Cardiac muscle cell (in vitro differentiated cells and primary cell): ENCODE results near the gene RCE1. TPM values are rescaled to one million over a fixed set of nuclear protein-coding genes. Genes with fewer than 3 reads are reported as not detected.

Experiments
- DNase-seq, 2 donors: peaks; one replicate each; pipeline versions ENCODE4 v3.0.0 to v3.0.0-alpha.2; 2010 to 2017; ENCODE audit warnings: low read depth in 1 of 2, low spot score in 1 of 2
- H3K27ac ChIP-seq: fragments of 200-600 bp; sonication (generic); 2 replicates; pipeline ENCODE4 v1.5.1; 2016
- H3K27me3 ChIP-seq: fragments of 200-600 bp; sonication (generic); 2 replicates; pipeline ENCODE4 v1.6.0; 2016; ENCODE audit warnings: control low read depth
- H3K36me3 ChIP-seq: fragments of 200-600 bp; sonication (generic); 2 replicates; pipeline ENCODE4 v1.5.1; 2016; ENCODE audit warnings: control low read depth
- H3K4me1 ChIP-seq: fragments of 200-600 bp; sonication (generic); 2 replicates; pipeline ENCODE4 v1.8.1; 2017; ENCODE audit warnings: low read depth, mild to moderate bottlenecking, mixed run types
- H3K4me3 ChIP-seq: fragments of 200-600 bp; sonication (generic); 2 replicates; pipeline ENCODE4 v1.5.1; 2016; ENCODE audit warnings: mild to moderate bottlenecking
- H3K9me3 ChIP-seq: fragments of 200-600 bp; sonication (generic); 2 replicates; pipeline ENCODE4 v1.5.1; 2017; ENCODE audit warnings: low read depth, mild to moderate bottlenecking, control low read depth
- CTCF ChIP-seq: IDR thresholded peaks from 2 replicates; pipeline ENCODE4 v1.5.1; 2012; ENCODE audit warnings: low read depth, mild to moderate bottlenecking, low read length
- polyA plus RNA-seq: library from polyadenylated mRNA; unstranded; fragments of >200 nt; fragmentation: Nextera tagmentation; extraction: Ambion mirVana; gene quantifications from 2 replicates; pipeline ENCODE4 v1.2.1, GENCODE V29; 2016
- total RNA-seq: library from RNA; depleted of rRNA; stranded (reverse); fragments of >200 nt; gene quantifications from 2 replicates; pipeline ENCODE4 v1.2.3, GENCODE V29; 2016

The RCE1 gene
- total and polyA plus RNA-seq, 2 experiments from 2014 or later: 19.9 to 24.4 TPM

GRCh38 chr11:66850588-66851238, 7.5 kb downstream of the RCE1 start:
- DNase-seq: no peak
- no peaks in the 10 kb centered on the region for H3K9me3 ChIP-seq
- no peak for TF ChIP-seq CTCF
- no peak overlapping the region for H3K27ac ChIP-seq
- no peaks in the 10 kb centered on the region for H3K27me3 ChIP-seq
- peaks cover 5% of the 10 kb centered on the region for H3K4me1 ChIP-seq
- no peak overlapping the region for H3K4me3 ChIP-seq
- H3K36me3 ChIP-seq: no peaks in the 10 kb centered on the region

- no peak overlapping the region for H3K4me3 ChIP-seq
- H3K9me3 ChIP-seq: no peaks in the 10 kb centered on the region
- no peak overlapping the region for H3K27ac ChIP-seq
- no peak for DNase-seq
- TF ChIP-seq CTCF: no peak
- H3K4me1 ChIP-seq: peaks cover 6% of the 10 kb centered on the region
- no peaks in the 10 kb centered on the region for H3K36me3 ChIP-seq
- H3K27me3 ChIP-seq: no peaks in the 10 kb centered on the region
Measured at GRCh38 chr11:66851239-66851596, 8.0 kb downstream of the RCE1 start.

DNA sequence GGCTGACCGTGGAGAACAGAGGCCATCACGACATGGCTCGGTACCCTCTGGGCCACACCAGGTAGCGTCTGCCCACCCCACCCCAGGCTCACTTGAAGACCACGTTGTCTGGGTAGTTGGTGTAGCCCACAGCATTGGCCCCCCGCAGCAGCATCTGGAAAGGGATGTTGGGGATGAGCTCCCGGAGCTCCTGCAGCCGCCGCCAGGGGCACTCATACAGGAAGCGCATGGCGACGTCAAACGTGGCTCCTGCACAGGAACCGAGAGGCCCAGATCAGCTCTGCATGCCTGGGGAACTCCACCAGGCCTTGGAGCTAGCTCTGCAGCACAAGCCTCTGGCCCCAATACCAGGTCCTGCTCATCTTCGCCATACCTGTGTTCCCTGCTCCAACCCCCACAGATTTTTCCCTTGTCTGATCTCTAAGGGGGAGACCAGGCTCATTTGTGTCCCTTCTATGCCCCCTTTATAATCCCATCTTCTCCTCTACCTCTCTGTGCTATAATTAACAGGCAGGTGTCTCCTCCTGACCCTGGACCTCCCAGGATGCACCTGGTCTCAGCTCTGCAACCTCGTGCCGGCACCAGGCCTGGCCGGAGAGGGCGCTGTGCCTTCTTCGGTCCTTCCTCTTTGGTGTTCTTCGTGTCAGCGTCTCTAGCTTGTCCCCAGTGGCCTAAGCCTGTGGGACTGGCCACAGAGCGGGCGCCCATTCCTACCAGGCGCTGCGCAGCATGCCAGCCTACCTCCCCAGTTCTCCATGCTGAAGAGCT, 8.6 kb downstream of the RCE1 start:
- Histone ChIP-seq H3K27ac (no peak overlapping the region), H3K9me3 (no peaks in the 10 kb centered on the region), H3K4me1 (peaks cover 6% of the 10 kb centered on the region), H3K27me3 (no peaks in the 10 kb centered on the region), H3K4me3 (no peak overlapping the region), H3K36me3 (no peaks in the 10 kb centered on the region)
- TF ChIP-seq CTCF: peak; percentile 1
- DNase-seq: no peak

GRCh38 chr11:66852466-66853241, 9.4 kb downstream of the RCE1 start:
- Histone ChIP-seq H3K4me1 (peaks cover 6% of the 10 kb centered on the region), H3K36me3 (no peaks in the 10 kb centered on the region), H3K9me3 (no peaks in the 10 kb centered on the region), H3K4me3 (no peak overlapping the region), H3K27me3 (no peaks in the 10 kb centered on the region), H3K27ac (no peak overlapping the region)
- no peak for TF ChIP-seq CTCF
- DNase-seq: no peak

DNA sequence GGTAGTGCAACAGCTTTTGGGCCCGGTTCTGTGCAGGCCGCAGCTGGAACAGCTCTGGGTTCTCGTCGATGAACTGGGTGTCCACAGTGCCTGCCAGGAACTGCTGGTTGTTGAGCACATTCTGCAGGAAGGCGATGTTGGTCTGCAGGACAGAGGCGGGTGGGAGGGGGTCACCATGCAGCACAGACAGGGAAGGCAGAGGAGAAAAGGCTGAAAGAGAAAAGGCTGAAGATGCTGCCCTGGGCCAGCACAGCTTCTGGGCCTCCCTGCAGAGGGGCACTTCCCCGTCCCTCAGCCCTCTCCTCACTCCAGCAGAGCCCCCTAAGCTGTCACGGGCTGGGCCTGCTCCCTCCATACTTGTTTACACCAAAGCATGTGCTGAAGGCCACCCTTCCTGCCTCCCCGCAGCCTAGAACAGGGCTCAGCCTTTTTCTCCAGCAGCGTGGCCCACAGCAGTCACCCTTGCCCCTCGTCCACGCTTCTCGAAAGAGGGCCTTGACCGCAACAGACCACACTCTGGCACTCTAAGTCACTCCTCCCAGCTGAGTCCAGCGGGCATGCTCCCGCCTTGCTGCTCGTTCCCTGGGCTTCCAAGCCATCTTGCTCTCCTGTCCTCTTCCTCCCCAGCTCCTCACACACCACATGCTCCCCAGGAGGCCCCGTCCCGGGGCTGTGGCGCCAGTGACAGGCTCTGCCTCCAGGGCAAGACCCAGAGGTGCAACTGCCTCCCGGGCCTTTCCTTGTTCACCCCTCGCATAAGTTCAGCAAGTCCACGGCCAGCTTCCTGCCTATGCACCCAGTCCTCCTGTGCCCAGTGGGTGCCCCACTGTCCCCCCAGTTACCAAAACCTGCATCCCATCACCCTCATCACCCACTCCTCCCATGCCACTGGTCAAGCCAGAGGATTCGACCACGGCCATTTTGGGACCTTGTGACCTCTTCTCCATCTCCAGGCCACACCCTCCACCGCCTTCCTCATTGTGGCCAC, 10.3 kb downstream of the RCE1 start:
- TF ChIP-seq CTCF: no peak
- no peak for DNase-seq

More for the DNA sequence above, 10.3 kb downstream of the RCE1 start:
- Histone ChIP-seq H3K4me1 (peaks cover 6% of the 10 kb centered on the region), H3K36me3 (no peaks in the 10 kb centered on the region), H3K9me3 (no peaks in the 10 kb centered on the region), H3K27ac (no peak overlapping the region), H3K4me3 (no peak overlapping the region), H3K27me3 (no peaks in the 10 kb centered on the region)
